ENCODE data around the gene SFTPA1.

DNA sequence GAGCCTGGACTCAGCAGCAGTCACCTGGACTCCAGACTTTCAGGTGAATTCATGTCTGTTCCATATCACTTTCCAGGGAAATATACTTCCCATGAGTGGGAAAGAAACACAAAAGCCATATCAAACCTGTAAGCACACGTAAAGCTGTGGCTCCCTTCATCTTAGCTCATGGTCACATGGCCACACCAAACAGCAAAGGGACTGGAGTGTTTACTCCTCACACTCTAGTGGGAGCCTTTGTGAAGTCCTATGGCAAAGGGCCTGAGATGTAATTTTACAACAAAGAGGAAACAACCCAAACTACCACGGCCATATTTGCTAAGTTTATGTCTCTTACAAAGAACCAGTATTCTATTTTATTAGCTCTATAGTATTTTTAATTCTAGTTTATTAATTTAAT, 16.3 kb downstream of the SFTPA1 start:
- TF ChIP-seq, protein P1, sequence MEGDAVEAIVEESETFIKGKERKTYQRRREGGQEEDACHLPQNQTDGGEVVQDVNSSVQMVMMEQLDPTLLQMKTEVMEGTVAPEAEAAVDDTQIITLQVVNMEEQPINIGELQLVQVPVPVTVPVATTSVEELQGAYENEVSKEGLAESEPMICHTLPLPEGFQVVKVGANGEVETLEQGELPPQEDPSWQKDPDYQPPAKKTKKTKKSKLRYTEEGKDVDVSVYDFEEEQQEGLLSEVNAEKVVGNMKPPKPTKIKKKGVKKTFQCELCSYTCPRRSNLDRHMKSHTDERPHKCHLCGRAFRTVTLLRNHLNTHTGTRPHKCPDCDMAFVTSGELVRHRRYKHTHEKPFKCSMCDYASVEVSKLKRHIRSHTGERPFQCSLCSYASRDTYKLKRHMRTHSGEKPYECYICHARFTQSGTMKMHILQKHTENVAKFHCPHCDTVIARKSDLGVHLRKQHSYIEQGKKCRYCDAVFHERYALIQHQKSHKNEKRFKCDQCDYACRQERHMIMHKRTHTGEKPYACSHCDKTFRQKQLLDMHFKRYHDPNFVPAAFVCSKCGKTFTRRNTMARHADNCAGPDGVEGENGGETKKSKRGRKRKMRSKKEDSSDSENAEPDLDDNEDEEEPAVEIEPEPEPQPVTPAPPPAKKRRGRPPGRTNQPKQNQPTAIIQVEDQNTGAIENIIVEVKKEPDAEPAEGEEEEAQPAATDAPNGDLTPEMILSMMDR (IDR thresholded peaks at IDR 0.05), result no peak
- no peak for TF ChIP-seq POLR2A (IDR thresholded peaks at IDR 0.05)

Measured in esophagus squamous epithelium (tissue), 4 donors.